Mucosa of descending colon (tissue), 3 donors: Measurements from ENCODE around the gene CPHXL2. TPM values are rescaled to one million over a fixed set of nuclear protein-coding genes. Genes with fewer than 3 reads are reported as not detected.

Experiments used
- ATAC-seq: fragments of 200-7000 bp; cut with Tn5 transposase; one replicate; pipeline ENCODE4 v1.9.1; 2020; ENCODE audit warnings: mild to moderate bottlenecking, moderate library complexity
- DNase-seq, 3 donors: peaks; one replicate each; pipeline ENCODE4 v3.0.0-alpha.2; 2020
- H3K36me3 ChIP-seq: fragments of 200-600 bp; one replicate; pipeline ENCODE4 v1.8.0; 2021; ENCODE audit warnings: low read depth, mild to moderate bottlenecking
- H3K4me1 ChIP-seq: fragments of 200-600 bp; one replicate; pipeline ENCODE4 v1.8.0; 2021; ENCODE audit warnings: low read depth, mild to moderate bottlenecking
- H3K4me3 ChIP-seq: fragments of 200-600 bp; one replicate; pipeline ENCODE4 v1.8.0; 2021; ENCODE audit warnings: mild to moderate bottlenecking
- H3K9me3 ChIP-seq: fragments of 200-600 bp; one replicate; pipeline ENCODE4 v1.8.0; 2021; ENCODE audit warnings: mild to moderate bottlenecking
- CTCF ChIP-seq: fragments of 200-600 bp; IDR thresholded peaks from one replicate; pipeline ENCODE4 v1.8.0; 2022; ENCODE audit warnings: antibody characterized with exemption, mild to moderate bottlenecking
- intact Hi-C, 2 donors: fragments of 100-400 bp; cut with DNase I in 1 of 2; cut with micrococcal nuclease in 1 of 2; formaldehyde crosslinking; loops; one replicate each; pipeline versions ENCODE4 v1.11.0 to v1.11.1; 2022; cut with DNase I, micrococcal nuclease
- total RNA-seq, 3 donors: library from RNA; stranded (reverse); fragmentation: NEBNext Ultra II Directional in 2 of 3; extraction: Animal tissue kit (Norgen Biotek cat#: 25700) in 2 of 3; gene quantifications; one replicate each; pipeline versions ENCODE4 v1.2.1 to v1.2.4, GENCODE V29; 2021 to 2023
- donor health status: DM: no; HTN: no; CAD: no; lungs with moderate emphysema.
- donor health status: DM: no; HTN: no; CAD: no.
- donor health status: DM: no; HTN: yes; CAD: no.

CPHXL2 gene
- total RNA-seq, 3 donors from 2014 or later: not detected

DNA sequence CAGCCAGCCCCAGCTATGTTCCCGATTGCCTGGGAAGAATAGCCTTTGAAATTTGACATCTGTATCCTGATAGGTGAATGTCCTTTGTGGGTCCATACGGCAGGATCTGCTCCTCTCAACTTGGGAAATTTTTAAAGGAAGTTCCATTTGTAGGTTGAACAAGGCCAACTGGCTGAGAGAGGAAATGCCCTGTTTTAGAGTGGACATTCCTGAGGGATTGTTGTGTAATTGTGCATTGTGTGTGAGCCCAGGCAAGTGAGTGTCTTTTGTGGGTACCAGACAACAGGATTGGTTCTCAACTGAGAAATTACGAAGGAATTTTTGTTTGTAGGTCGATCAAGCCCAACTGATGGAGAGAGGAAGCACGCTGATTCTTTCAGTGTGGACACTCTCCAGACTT is 2.6 kb upstream of the CPHXL2 start:
- intact Hi-C loops: no loop called here
- DNase-seq (no peak), ATAC-seq (no peak)
- H3K9me3 ChIP-seq: no peaks in the 10 kb centered on the region
- TF ChIP-seq CTCF: no peak
- no peaks in the 10 kb centered on the region for H3K36me3 ChIP-seq
- no peak overlapping the region for H3K4me3 ChIP-seq
- H3K4me1 ChIP-seq: no peaks in the 10 kb centered on the region

- no peaks in the 10 kb centered on the region for H3K4me1 ChIP-seq
- no peak for ATAC-seq
- H3K36me3 ChIP-seq: no peaks in the 10 kb centered on the region
- no peaks in the 10 kb centered on the region for H3K9me3 ChIP-seq
- intact Hi-C loops: no loop called here
- TF ChIP-seq CTCF: no peak
- no peak overlapping the region for H3K4me3 ChIP-seq
- no peak for DNase-seq
These were observed 9.3 kb downstream of the CPHXL2 start for GRCh38 chr16:75667503-75667902.

- peaks cover 14% of the 10 kb centered on the region for H3K36me3 ChIP-seq
- no peak for TF ChIP-seq CTCF
- H3K4me3 ChIP-seq: no peak overlapping the region
- ATAC-seq: no peak
- no peak for DNase-seq
- no peaks in the 10 kb centered on the region for H3K4me1 ChIP-seq
- intact Hi-C loops: no loop called here
- no peaks in the 10 kb centered on the region for H3K9me3 ChIP-seq
These were observed 16.0 kb downstream of the CPHXL2 start for GRCh38 chr16:75660726-75661302.

- no peak for TF ChIP-seq CTCF
- ATAC-seq (no peak), DNase-seq (no peak)
- Histone ChIP-seq H3K36me3 (peaks cover 14% of the 10 kb centered on the region), H3K4me3 (no peak overlapping the region), H3K4me1 (no peaks in the 10 kb centered on the region), H3K9me3 (no peaks in the 10 kb centered on the region)
- intact Hi-C loops: no loop called here
These were observed 16.5 kb downstream of the CPHXL2 start for GRCh38 chr16:75660321-75660720.

DNA sequence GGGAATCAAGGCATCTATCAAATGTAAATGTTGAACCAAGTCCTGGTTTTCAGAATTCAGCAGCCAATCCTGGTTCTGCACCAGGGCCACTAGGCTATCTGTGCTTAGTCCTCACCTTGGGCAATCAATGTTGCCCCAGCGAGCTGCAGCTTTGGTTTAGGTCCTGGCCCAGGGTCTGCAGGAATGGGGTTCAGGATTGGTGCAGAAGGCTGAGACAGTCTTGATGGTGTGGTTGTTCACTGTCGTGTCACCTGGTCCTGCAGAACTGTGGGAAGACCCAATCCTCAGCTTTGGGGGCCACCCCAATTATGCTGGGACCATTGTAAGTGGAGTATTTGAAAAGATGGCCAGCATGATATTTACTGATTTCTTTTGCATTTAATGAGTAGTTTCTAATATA is 18.6 kb downstream of the CPHXL2 start:
- ATAC-seq (no peak), DNase-seq (no peak)
- TF ChIP-seq CTCF: no peak
- intact Hi-C loops: loop anchor here in 1 of 2 donors (10.0 kb wide), 1 partner anchor 97 kb away; no protein-coding TSS in a partner anchor
- Histone ChIP-seq H3K36me3 (peaks cover 26% of the 10 kb centered on the region), H3K4me3 (no peak overlapping the region), H3K9me3 (no peaks in the 10 kb centered on the region), H3K4me1 (no peaks in the 10 kb centered on the region)

GRCh38 chr16:75653922-75654321 is 22.9 kb downstream of the CPHXL2 start:
- peaks cover 14% of the 10 kb centered on the region for H3K4me1 ChIP-seq
- peaks cover 25% of the 10 kb centered on the region for H3K36me3 ChIP-seq
- no peak overlapping the region for H3K4me3 ChIP-seq
- no peaks in the 10 kb centered on the region for H3K9me3 ChIP-seq
- TF ChIP-seq CTCF: no peak
- intact Hi-C loops: loop anchor here in 1 of 2 donors (10.0 kb wide), 1 partner anchor 101 kb away; no protein-coding TSS in a partner anchor
- DNase-seq: no peak
- no peak for ATAC-seq
